Measurements from ENCODE around the gene NLGN4X.

Gene NLGN4X

GRCh38 chrX:6228720-6229119, at the start of gene NLGN4X:
NLGN4X (minus strand) TSS chrX:6228867; CDS start chrX:6151466, 77,401 bp downstream.
- Mint-ChIP-seq H3K36me3 (ENCODE audit: low read depth) (no peaks in the 10 kb centered on the region), H3K27me3 (peaks cover 30% of the 10 kb centered on the region), H3K27ac (no peak within 1 kb of the TSS), H3K9me3 (no peaks in the 10 kb centered on the region), H3K4me3 (no peak within 1 kb of the TSS), H3K4me1 (peaks cover 2% of the 10 kb centered on the region)
- no peak for ATAC-seq
- no peak for DNase-seq

- no peaks in the 10 kb centered on the region for H3K36me3 Mint-ChIP-seq (ENCODE audit: low read depth)
Measured at GRCh38 chrX:6266041-6266440, 37.4 kb upstream of the NLGN4X start.

GRCh38 chrX:6262959-6263358, 34.3 kb upstream of the NLGN4X start:
- H3K9me3 Mint-ChIP-seq = no peaks in the 10 kb centered on the region
- H3K27ac Mint-ChIP-seq = no peak overlapping the region
- DNase-seq (no peak), ATAC-seq (no peak)
- H3K27me3 Mint-ChIP-seq = no peaks in the 10 kb centered on the region
- H3K4me1 Mint-ChIP-seq = no peaks in the 10 kb centered on the region
- no peaks in the 10 kb centered on the region for H3K36me3 Mint-ChIP-seq (ENCODE audit: low read depth)
- H3K4me3 Mint-ChIP-seq = no peak overlapping the region

More at GRCh38 chrX:6266041-6266440, 37.4 kb upstream of the NLGN4X start:
- H3K4me1 Mint-ChIP-seq = no peaks in the 10 kb centered on the region
- H3K9me3 Mint-ChIP-seq = no peaks in the 10 kb centered on the region
- H3K27me3 Mint-ChIP-seq = no peaks in the 10 kb centered on the region
- DNase-seq (no peak), ATAC-seq (no peak)
- no peak overlapping the region for H3K4me3 Mint-ChIP-seq
- H3K27ac Mint-ChIP-seq = no peak overlapping the region

GRCh38 chrX:6257025-6257424, 28.4 kb upstream of the NLGN4X start:
- no peaks in the 10 kb centered on the region for H3K9me3 Mint-ChIP-seq
- H3K27me3 Mint-ChIP-seq = no peaks in the 10 kb centered on the region
- ATAC-seq (no peak), DNase-seq (no peak)
- no peaks in the 10 kb centered on the region for H3K4me1 Mint-ChIP-seq
- no peak overlapping the region for H3K4me3 Mint-ChIP-seq
- no peak overlapping the region for H3K27ac Mint-ChIP-seq
- H3K36me3 Mint-ChIP-seq (ENCODE audit: low read depth) = no peaks in the 10 kb centered on the region

- Mint-ChIP-seq H3K36me3 (ENCODE audit: low read depth) (no peaks in the 10 kb centered on the region), H3K27ac (no peak overlapping the region), H3K4me1 (no peaks in the 10 kb centered on the region), H3K4me3 (no peak overlapping the region), H3K9me3 (no peaks in the 10 kb centered on the region), H3K27me3 (no peaks in the 10 kb centered on the region)
- ATAC-seq = no peak
- DNase-seq = no peak
Measured at GRCh38 chrX:6244666-6245065, 16.0 kb upstream of the NLGN4X start.

GRCh38 chrX:6238576-6238975, 9.9 kb upstream of the NLGN4X start:
- H3K36me3 Mint-ChIP-seq (ENCODE audit: low read depth) = no peaks in the 10 kb centered on the region
- H3K4me1 Mint-ChIP-seq = no peaks in the 10 kb centered on the region
- H3K27me3 Mint-ChIP-seq = no peaks in the 10 kb centered on the region
- H3K9me3 Mint-ChIP-seq = no peaks in the 10 kb centered on the region
- DNase-seq (no peak), ATAC-seq (no peak)
- H3K4me3 Mint-ChIP-seq = no peak overlapping the region
- no peak overlapping the region for H3K27ac Mint-ChIP-seq

GRCh38 chrX:6227935-6228334, 732 bp downstream of the NLGN4X start:
- Mint-ChIP-seq H3K27ac (no peak overlapping the region), H3K27me3 (peaks cover 30% of the 10 kb centered on the region), H3K36me3 (ENCODE audit: low read depth) (no peaks in the 10 kb centered on the region), H3K9me3 (no peaks in the 10 kb centered on the region), H3K4me1 (peaks cover 2% of the 10 kb centered on the region), H3K4me3 (no peak overlapping the region)
- ATAC-seq = no peak
- no peak for DNase-seq

GRCh38 chrX:6227453-6227835, 1.2 kb downstream of the NLGN4X start:
- no peak overlapping the region for H3K4me3 Mint-ChIP-seq
- no peak overlapping the region for H3K27ac Mint-ChIP-seq
- H3K27me3 Mint-ChIP-seq = peaks cover 30% of the 10 kb centered on the region
- no peaks in the 10 kb centered on the region for H3K9me3 Mint-ChIP-seq
- H3K36me3 Mint-ChIP-seq (ENCODE audit: low read depth) = no peaks in the 10 kb centered on the region
- DNase-seq (no peak), ATAC-seq (no peak)
- H3K4me1 Mint-ChIP-seq = peaks cover 2% of the 10 kb centered on the region

- no peaks in the 10 kb centered on the region for H3K9me3 Mint-ChIP-seq
- no peak overlapping the region for H3K27ac Mint-ChIP-seq
- H3K27me3 Mint-ChIP-seq = peaks cover 30% of the 10 kb centered on the region
- H3K36me3 Mint-ChIP-seq (ENCODE audit: low read depth) = no peaks in the 10 kb centered on the region
- no peak overlapping the region for H3K4me3 Mint-ChIP-seq
- H3K4me1 Mint-ChIP-seq = peaks cover 2% of the 10 kb centered on the region
- no peak for ATAC-seq
- no peak for DNase-seq
Measured at GRCh38 chrX:6226596-6227452, 1.8 kb downstream of the NLGN4X start.

- ATAC-seq = no peak
- no peak overlapping the region for H3K4me3 Mint-ChIP-seq
Measured at GRCh38 chrX:6225911-6226595, 2.6 kb downstream of the NLGN4X start.

GRCh38 chrX:6225288-6225910, 3.3 kb downstream of the NLGN4X start:
- Mint-ChIP-seq H3K27ac (peak overlapping the region; percentile 42), H3K4me1 (peaks cover 2% of the 10 kb centered on the region), H3K36me3 (ENCODE audit: low read depth) (no peaks in the 10 kb centered on the region), H3K9me3 (no peaks in the 10 kb centered on the region), H3K4me3 (no peak overlapping the region), H3K27me3 (peaks cover 29% of the 10 kb centered on the region)
- ATAC-seq (no peak), DNase-seq (no peak)

More at GRCh38 chrX:6225911-6226595, 2.6 kb downstream of the NLGN4X start:
- DNase-seq = no peak
- no peaks in the 10 kb centered on the region for H3K9me3 Mint-ChIP-seq
- peaks cover 30% of the 10 kb centered on the region for H3K27me3 Mint-ChIP-seq
- H3K27ac Mint-ChIP-seq = no peak overlapping the region
- H3K36me3 Mint-ChIP-seq (ENCODE audit: low read depth) = no peaks in the 10 kb centered on the region
- H3K4me1 Mint-ChIP-seq = peaks cover 2% of the 10 kb centered on the region

- H3K27ac Mint-ChIP-seq = no peak overlapping the region
- no peaks in the 10 kb centered on the region for H3K36me3 Mint-ChIP-seq (ENCODE audit: low read depth)
- no peak overlapping the region for H3K4me3 Mint-ChIP-seq
- ATAC-seq (no peak), DNase-seq (no peak)
- peaks cover 14% of the 10 kb centered on the region for H3K27me3 Mint-ChIP-seq
- H3K4me1 Mint-ChIP-seq = peaks cover 2% of the 10 kb centered on the region
- H3K9me3 Mint-ChIP-seq = no peaks in the 10 kb centered on the region
Measured at GRCh38 chrX:6223516-6223915, 5.2 kb downstream of the NLGN4X start.

GRCh38 chrX:6210230-6210629, 18.4 kb downstream of the NLGN4X start:
- Mint-ChIP-seq H3K27me3 (no peaks in the 10 kb centered on the region), H3K9me3 (no peaks in the 10 kb centered on the region), H3K27ac (no peak overlapping the region), H3K4me1 (no peaks in the 10 kb centered on the region), H3K4me3 (no peak overlapping the region), H3K36me3 (ENCODE audit: low read depth) (no peaks in the 10 kb centered on the region)
- no peak for ATAC-seq
- DNase-seq = no peak

- Mint-ChIP-seq H3K4me1 (no peaks in the 10 kb centered on the region), H3K9me3 (no peaks in the 10 kb centered on the region), H3K36me3 (ENCODE audit: low read depth) (no peaks in the 10 kb centered on the region), H3K4me3 (no peak overlapping the region), H3K27me3 (no peaks in the 10 kb centered on the region), H3K27ac (no peak overlapping the region)
- no peak for ATAC-seq
- DNase-seq = no peak
Measured at GRCh38 chrX:6203462-6204215, 25.0 kb downstream of the NLGN4X start.
